GM19043 (cell line): Measurements from ENCODE around the gene TCEANC.
A peak's percentile ranks its signal among the peaks of the same experiment; 100 is the strongest.
"Not testable (repeated sequence)": the region's sequence is repeated elsewhere in the genome, so short reads cannot be mapped to it uniquely, and the experiment has no call there.

ENCODE experiments used
- ATAC-seq: cut with Tn5 transposase; IDR thresholded peaks from one replicate; pipeline ENCODE4 v1.9.1; 2021; ENCODE audit warnings: low read depth; ENCODE audit not compliant: unreplicated experiment

TCEANC gene

DNA sequence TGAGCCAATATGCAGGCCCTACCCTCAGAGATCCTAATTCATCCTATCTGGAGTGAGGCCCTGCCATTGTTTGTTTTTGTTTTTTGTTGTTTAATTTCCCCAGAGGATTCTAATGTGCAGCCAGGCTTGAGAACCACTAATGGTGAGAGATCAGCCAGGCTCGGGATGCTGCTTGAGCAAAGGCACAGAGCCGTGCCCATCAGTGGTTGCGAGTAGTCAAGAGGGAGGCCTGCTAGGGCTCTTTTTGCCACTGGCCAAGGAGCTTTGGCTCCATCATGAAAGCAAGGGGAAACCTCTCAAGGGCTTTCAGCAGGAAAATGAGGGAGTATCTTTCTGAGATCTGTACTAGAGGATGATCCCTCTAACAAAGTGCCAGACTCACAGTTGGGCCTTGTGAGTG is 2.7 kb downstream of the TCEANC start:
- no peak for ATAC-seq

DNA sequence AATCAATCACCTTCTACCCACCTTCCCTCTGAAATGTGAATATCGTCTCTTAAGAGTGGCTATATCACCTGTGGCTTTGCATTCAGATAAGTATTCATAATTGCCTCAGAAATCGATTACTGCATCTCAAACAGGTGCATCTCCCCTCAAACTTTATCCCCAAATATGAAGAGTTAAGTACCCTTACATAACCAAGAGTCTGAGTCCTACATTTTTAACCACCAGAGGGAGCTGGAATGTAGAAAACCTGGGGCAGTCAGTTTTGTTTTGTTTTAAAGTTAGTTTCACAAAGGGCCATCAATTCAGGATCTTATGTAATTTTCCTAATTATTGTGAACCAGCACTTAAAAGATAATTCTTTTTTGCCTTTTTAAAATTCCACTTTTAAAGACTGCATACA is 5.7 kb downstream of the TCEANC start:
- no peak for ATAC-seq

DNA sequence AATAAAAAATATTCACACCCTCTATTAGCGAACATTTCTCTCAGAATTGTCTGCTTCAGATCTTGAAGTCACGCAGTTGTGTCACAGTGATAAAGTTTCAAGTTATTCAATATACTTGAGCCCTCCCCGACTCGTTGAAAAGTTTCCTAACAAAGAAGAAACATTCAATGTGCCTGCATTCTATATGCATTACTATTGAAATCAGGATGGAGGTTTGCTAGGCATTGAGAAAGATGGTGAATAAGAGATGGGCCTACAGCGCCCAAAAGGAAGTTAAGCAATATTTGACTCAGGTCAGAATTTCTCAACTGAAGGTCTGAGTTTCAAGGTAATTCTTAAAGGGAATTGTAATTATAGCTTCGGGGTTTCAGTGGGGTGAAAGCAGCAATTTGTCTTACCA is 6.1 kb downstream of the TCEANC start:
- ATAC-seq, result no peak

DNA sequence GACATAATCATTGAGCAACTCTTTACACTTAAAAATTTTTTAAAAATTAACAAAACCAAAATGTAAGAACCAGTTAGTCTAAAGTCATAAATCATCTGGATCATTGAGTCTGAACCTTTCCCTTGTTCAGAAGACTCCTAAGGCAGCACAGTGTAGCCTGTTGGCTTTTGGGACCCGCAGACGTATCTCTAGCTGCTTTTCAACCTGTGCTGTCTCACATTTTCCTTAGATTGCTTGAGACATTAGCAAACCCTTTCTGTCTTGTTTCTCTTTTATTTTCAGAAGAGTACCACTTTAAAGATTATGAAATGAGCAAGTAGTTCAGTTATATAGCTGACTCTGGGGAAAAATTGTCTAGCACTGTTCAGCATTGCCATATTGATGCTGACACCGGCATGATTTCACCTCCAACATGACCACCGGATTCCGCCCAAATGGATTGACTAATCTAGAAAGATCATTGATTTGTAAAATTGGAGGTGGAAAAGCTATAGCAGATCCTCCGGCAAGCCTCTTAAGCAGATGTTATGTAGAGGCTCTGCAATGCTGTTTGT is 8.9 kb downstream of the TCEANC start:
- ATAC-seq, result peak; percentile 30

DNA sequence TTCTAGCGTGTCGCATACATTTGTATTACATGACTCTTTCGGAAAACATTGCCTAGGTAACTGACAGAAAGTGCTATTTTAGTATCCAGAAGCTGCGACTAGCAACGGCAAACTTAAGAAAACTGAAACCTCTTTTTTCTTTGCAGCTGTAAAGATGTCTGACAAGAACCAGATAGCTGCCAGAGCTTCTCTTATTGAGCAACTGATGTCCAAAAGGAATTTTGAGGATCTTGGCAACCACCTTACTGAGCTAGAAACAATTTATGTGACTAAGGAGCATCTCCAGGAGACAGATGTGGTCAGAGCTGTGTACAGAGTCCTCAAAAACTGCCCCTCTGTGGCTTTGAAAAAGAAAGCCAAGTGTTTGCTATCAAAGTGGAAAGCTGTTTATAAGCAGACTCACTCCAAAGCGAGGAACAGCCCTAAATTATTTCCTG is 9.4 kb downstream of the TCEANC start:
- peak; percentile 48 for ATAC-seq

DNA sequence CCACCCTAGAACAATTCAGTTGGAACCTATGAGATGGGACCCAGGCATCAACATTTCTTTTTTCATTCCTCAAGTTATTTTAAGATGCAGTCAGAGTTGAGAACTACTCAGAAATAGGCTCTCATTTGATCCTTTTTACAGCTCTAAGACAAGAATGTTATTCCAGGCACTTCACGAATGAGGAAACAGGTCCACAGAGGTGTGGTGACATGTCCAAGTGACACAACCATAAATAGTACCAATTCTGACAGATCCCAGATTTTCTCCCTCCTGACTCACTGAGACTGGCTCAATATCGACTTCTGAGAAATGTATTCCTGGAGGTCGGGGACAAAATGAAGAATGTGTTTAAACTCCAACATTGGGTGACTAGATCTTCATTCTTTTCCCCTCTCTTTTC is 11.1 kb downstream of the TCEANC start:
- ATAC-seq, result no peak

DNA sequence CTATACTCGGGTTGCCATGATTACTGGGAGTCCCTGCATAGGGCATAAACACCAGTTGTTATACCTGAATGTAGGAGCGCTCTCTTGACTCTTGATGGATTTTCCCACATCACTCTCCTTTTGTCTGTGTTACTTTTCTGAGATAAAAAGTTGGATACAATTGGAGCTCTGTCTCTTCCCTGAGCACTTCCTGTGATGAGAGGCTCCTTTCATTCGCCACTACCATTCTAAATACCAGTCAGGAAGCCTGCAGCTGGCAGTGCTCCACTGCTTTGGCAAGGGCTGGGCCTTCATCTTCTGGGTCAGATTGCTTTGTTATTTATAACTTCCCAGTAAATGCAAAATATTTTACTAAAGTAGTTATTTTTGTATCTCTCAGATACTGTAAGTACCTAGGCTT is 13.9 kb downstream of the TCEANC start:
- ATAC-seq, result no peak

DNA sequence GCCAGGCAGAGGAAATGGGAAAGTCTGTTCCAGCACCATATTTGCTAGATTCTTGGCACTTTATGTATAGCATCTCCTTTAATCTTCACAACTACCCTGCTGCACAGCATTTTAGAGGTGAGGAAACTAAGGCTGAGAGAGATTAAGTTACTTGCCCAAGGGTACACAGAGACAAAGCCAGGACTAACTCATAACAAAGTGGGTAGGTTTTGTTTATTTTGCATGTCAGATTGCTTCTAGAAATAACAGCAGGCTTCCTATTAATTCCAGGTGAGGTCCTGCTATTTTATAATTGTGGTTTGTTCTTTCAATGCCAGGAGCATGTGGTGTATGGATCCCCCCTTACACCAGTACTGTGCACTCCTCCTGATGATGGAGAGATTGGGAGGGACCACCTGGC is 15.0 kb downstream of the TCEANC start:
- no peak for ATAC-seq

DNA sequence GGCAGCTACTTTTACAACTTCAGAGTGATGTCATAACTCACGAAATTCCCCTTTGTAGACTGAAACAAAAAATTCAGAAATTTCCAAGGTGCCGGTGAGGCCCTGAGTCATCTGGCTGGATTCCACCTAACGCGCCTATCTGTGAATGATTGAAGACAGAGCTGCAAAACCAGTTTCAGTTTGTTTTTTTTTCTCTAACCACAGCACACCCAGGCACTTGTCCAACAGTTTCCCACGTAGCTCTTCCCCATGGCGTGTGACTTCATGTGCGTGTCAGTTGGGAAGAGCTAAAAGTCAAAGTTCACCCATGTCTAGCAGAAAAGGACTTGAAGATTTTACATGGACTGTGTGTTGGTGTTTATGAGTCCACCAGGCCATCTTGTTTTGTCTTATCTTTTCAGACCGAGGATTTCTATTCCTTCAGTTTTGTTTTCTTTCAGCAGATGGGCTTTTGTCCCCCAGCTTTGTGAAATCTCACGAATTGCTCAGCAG is 16.4 kb downstream of the TCEANC start:
- ATAC-seq, result peak; percentile 61

DNA sequence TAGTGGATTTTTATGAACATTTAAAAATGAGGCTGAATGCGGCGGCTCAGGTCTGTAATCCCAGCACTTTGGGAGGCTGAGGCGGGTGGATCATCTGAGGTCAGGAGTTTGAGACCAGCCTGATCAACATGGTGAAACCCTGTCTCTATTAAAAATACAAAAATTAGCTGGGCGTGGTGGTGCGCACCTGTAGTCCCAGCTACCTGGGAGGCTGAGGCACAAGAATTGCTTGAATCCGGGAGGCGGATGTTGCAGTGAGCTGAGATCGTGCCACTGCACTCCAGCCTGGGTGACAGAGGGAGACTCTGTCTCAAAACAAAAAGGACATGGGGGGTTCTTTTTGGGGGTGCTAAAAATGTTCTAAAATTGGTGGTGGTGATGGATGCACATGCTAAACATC is 16.8 kb downstream of the TCEANC start:
- not testable (repeated sequence) for ATAC-seq

DNA sequence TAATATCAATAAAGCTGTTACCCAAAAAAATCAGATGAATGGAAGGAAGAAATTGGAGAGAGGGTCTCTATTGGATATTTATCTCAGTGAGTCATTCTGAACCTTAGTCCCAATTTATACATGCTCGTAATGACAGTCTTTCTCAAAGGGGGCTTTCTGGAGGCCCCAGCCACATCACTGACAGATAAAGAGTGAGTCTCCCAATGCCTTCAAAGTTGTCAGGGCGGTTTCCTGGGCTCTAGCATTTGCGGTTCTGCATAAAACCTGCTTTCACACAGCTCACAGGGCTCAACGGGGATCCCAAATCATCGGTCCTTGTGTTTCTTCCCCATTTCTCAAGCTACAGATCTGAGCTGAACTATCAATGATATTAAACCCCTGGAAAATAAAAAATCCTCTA is 17.3 kb downstream of the TCEANC start:
- no peak for ATAC-seq

DNA sequence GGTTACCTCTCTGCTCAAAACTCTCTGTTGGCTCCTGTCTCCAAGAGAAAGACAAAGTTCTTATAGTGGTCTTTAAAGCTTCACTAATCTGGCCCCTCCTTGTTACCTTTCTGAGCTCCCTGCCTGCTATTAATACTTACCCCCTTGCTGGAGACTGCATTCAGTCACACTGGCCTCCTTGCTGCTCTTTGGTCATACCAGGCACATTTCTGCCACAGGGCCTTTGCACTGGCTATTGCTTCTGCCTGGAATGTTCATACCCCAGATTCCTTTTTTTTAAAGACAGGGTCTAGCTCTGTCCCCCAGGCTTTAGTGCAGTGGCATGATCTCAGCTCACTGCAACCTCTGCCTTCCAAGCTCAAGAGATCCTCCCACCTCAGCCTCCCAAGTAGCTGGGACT is 20.1 kb downstream of the TCEANC start:
- no peak for ATAC-seq

DNA sequence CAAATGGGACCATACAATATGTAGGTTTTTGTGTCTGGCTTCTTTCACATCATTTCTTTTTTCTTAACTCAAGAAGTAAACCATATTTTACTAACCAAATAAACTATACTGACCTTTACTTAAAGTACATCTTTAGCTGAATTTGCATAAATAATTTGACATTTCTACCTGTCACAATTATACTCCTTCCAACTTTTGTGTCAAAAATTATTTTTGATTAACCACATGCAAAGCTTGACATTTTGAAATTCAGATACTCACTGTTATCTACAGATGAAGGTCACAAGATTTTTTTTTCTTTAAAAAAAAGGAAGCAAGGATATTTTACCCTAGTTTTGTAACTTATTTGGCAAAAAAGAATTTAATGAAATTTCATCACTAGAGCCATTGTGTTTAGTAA is 23.9 kb downstream of the TCEANC start:
- ATAC-seq, result no peak

DNA sequence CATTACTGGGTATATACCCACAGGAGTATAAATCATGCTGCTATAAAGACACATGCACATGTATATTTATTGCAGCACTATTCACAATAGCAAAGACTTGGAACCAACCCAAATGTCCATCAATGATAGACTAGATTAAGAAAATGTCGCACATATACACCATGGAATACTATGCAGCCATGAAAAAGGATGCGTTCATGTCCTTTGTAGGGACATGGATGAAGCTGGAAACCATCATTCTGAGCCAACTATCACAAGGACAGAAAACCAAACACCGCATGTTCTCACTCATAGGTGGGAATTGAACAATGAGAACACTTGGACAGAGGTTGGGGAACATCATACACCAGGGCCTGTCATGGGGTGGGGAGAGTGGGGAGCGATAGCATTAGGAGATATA is 26.8 kb downstream of the TCEANC start:
- not testable (repeated sequence) for ATAC-seq

DNA sequence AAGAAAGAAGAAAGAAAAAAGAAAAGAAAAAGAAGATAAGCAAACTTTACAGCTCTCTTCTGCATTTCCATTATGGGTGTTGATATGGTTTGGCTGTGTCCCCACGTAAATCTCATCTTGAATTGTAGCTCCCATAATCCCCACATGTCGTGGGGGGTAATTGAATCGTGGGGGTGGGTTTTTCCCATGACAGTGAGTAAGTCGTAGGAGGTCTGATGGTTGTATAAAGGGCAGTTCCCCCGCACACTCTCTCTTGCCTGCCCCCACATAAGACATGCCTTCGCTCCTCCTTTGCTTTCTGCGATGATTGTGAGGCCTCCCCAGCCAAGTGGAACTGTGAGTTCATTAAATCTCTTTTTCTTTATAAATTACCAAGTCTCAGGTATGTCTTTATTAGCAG is 28.7 kb downstream of the TCEANC start:
- no peak for ATAC-seq

DNA sequence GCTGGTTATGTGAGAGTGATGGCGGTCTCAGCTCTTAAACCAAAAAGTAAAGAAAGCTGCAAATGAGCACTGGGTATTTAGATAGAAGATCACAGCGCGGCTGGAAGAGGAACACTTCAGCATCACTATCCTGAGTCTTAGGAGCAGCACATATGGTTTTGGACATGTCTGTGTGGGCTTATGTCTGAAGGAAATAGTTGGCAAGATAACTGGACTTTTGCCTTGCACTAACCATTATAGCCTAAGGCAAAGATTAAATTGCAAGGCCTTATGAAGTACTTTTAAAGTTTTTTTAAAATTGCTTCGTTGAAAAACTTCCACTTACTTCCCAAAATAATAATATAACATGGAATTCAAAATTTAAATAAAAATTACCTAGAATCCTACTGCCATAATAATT is 31.4 kb downstream of the TCEANC start:
- ATAC-seq, result no peak

DNA sequence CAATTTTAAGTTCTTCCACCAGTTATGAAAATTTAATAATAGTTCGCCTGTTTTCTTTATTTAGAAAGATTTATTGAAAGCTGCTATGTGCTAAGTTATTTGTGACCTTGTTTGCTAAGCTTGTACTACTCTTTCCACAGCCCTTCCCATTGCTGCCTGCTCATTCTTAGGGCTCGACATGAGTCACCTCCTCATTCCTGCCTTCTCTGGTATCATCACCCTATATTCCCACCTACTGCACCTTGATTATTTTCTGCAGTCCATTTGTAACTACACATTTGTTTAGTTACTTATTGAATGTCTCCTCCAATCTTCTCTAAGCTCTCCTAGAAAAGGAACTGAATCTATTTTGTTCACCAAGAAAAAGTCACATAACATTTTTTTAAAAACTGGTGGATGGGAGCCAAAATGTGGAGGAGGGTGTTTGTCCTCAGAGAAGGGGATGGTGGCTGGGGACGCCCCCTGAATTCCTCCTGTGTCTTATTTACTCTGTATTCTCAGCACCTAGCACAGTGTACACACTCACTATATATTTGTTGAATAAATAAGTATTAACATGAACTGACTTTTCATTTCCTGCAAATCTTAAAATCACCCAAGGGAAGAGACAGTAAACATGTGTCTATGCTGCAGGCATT is 32.3 kb downstream of the TCEANC start:
- no peak for ATAC-seq

DNA sequence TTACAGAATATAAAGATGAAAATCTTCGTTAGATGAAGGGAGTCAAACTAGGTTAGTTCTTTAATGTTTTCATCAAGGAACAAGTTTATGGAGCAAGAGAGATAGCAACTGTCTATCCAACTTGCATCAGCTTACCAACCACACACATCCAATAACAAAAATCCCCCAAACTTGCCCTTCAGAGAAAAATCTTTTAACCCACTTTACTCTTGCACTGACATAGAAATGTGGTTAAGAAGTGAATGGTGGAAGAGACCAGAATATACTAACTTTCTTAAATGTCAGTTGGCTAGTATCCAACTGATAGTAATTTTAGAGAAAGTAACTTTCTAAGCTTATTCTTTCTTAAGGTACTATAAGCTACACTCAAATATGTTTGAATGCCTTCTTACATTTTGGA is 34.3 kb downstream of the TCEANC start:
- no peak for ATAC-seq

DNA sequence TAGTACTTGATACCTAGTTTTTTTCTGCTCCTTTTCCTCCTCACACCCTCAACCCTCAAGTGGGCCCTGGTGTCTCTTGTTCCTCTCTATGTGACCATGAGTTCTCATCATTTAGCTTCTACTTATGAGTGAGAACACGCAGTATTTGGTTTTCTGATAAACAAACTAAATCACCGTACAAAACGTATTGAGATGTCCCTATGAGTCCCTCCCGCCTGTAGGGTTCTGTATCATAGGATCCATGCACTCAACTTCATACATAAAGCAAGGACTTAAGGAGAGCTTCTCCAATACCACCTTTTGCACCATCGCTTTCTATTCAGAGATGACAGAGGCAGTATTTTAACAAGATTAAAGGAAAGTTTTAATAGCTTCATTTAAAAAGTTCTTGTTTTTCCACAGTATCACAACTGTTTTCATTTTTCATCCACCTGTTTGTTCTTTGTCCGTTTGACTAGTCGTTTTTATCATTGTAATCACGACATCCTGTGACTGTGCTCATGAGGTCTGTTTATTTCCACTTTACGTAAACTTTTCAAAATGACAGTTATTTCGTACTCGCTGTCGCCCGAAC is 35.5 kb downstream of the TCEANC start:
- no peak for ATAC-seq

DNA sequence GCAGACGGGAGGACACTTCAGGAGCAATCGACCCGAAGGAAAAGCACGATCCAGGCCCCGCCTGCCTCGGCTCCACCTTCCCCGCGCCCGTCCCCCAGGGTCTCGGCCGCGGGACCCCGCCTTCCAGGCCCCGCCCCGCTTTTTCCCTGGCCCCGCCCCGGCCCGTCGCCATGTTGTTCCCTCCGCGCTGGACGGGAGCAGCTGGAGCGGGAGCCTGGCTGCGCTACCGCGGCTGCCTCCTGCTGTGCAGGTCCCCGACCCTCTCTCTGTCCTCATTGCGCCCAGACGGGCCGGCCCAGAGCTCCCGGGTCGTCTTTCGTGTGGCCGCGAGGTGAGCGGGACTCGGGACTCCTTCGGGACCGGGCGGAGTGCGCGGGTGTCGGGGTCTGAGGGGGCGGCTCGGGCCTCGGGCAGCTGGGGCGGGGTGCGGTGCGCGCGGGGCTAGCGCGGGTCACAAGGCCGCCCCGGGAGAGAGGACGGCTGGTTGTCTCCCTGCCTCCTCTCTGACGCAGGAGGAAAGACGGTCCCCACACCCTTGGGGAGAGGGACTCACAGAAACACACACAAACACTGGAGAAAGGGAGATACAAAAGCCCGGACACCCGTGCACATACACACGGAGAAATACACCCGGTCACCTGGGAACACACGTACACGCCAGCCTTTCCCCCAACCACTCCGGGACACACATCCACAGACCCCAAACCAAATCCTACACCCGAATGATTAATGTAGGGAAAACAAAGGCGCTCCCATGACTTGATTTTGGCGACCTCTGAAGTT is 36.2 kb downstream of the TCEANC start, which contains the start of gene RAB9A:
TSS of gene RAB9A (plus strand) at position 171 of the 783 bp plus-strand sequence. CDS start 19,619 bp downstream, outside the sequence.
- ATAC-seq, result peak; percentile 54

DNA sequence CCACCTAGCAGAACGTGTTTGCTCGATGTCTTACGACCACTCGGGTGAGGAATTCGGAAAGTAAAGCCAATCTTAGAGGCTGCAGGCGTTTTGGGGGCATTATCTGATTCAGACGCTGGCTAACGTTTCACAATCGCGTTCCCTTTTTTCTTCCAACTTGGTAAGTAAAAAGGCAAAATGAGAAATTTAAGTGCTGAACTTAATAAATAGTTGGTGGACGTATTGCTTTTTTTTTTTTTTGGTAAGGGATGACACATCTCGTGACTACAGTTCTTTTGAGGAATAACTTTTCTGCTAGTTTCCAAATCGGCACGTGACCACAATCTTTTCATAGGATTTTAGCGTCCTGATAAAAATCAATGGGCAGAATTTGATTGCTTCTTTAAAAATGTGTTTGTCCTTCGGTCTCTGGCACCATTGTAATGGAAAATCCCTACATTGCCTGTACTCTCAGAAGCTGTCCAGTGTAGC is 36.8 kb downstream of the TCEANC start:
- no peak for ATAC-seq
